H1 (cell line): Measurements from ENCODE around the gene SLC26A11. TPM values are rescaled to one million over a fixed set of nuclear protein-coding genes. Genes with fewer than 3 reads are reported as not detected.

Source experiments
- BRCA1 ChIP-seq: IDR thresholded peaks from 2 replicates; pipeline ENCODE4 v1.6.1; 2012; ENCODE audit warnings: low read depth, low read length, improper control_type of control experiment
- CEBPB ChIP-seq: IDR thresholded peaks from 2 replicates; pipeline ENCODE4 v1.6.1; 2012; ENCODE audit warnings: low read depth, low read length
- GTF2F1 ChIP-seq: IDR thresholded peaks from 2 replicates; pipeline ENCODE4 v1.6.1; 2012; ENCODE audit warnings: low read depth, low read length, improper control_type of control experiment, borderline replicate concordance
- HDAC2 ChIP-seq, 2 experiments: fragments of 300-600 bp in 1 of 2; sonication (generic) in 1 of 2; IDR thresholded peaks; 2 replicates each; pipeline ENCODE4 v1.6.1; 2011 to 2012; ENCODE audit warnings: low read depth in 2 of 2, low read length in 2 of 2, mild to moderate bottlenecking in 2 of 2, moderate library complexity in 2 of 2, borderline replicate concordance in 1 of 2, inconsistent platforms in 1 of 2
- NRF1 ChIP-seq: IDR thresholded peaks from 2 replicates; pipeline ENCODE4 v1.6.1; 2011; ENCODE audit warnings: mild to moderate bottlenecking, low read depth, low read length, improper control_type of control experiment
- POLR2AphosphoS5 ChIP-seq: IDR thresholded peaks from 2 replicates; pipeline ENCODE4 v1.6.1; 2011; ENCODE audit warnings: low read depth, low read length
- POU5F1 ChIP-seq: IDR thresholded peaks from 2 replicates; pipeline ENCODE4 v1.6.1; 2011; ENCODE audit warnings: low read depth, mild to moderate bottlenecking, low read length, moderate library complexity
- RAD21 ChIP-seq, 2 experiments: IDR thresholded peaks in 1 of 2; conservative IDR thresholded peaks in 1 of 2; 2 replicates each; pipeline ENCODE4 v1.6.1; 2011; ENCODE audit warnings: low read depth in 2 of 2, low read length in 2 of 2, improper control_type of control experiment in 1 of 2, inconsistent platforms in 1 of 2, mild to moderate bottlenecking in 1 of 2, moderate library complexity in 1 of 2
- TBP ChIP-seq: IDR thresholded peaks from 2 replicates; pipeline ENCODE4 v1.6.1; 2011; ENCODE audit warnings: low read depth, low read length, improper control_type of control experiment
- YY1 ChIP-seq: IDR thresholded peaks from 2 replicates; pipeline ENCODE4 v1.6.1; 2011; ENCODE audit warnings: low read depth, mild to moderate bottlenecking, low read length
- polyA plus RNA-seq, 7 experiments: library from polyadenylated mRNA; depleted of rRNA in 3 of 7; stranded (reverse) in 5 of 7; unstranded in 2 of 7; fragments of >200 nt in 5 of 7; fragments of 200-250 nt in 2 of 7; gene quantifications; 1 replicate in 5 of 7; 2 replicates in 1 of 7; 4 replicates in 1 of 7; pipeline versions ENCODE4 v1.2.1 to v1.2.3, GENCODE V29; 2011 to 2013; ENCODE audit warnings: missing spikeins in 2 of 7, mixed read lengths in 2 of 7
- total RNA-seq: library from RNA; stranded (reverse); fragmentation: NEBNext Ultra II Directional; extraction: Animal tissue kit (Norgen Biotek cat#: 25700); gene quantifications from 2 replicates; pipeline ENCODE4 v1.2.1, GENCODE V29; 2021

SLC26A11 gene
- total and polyA plus RNA-seq, 2 of the 8 experiments (the other 6 are each of a cell fraction or from before 2014, with no cell fraction given) = 15.5 to 25.9 TPM

GRCh38 chr17:80229011-80229410, 8.8 kb downstream of the SLC26A11 start (continued):
- TF ChIP-seq YY1 = no peak
- no peak for TF ChIP-seq POU5F1
- no peak for TF ChIP-seq GTF2F1
- TF ChIP-seq RAD21 (IDR thresholded peaks at IDR 0.05 in 1 of 2, conservative IDR thresholded peaks at IDR 0.05 in 1 of 2; ENCODE audit: low read depth in 2 of 2, low read length in 2 of 2) = no peak
- no peak for TF ChIP-seq BRCA1
- no peak for TF ChIP-seq CEBPB
- no peak for TF ChIP-seq HDAC2 (IDR thresholded peaks at IDR 0.05; ENCODE audit: borderline replicate concordance in 1 of 2, low read depth in 2 of 2, low read length in 2 of 2)
- no peak for TF ChIP-seq NRF1
- TF ChIP-seq POLR2AphosphoS5 = no peak
- TF ChIP-seq TBP = no peak
